ENCODE results near the gene GLI2. TPM values are rescaled to one million over a fixed set of nuclear protein-coding genes. Genes with fewer than 3 reads are reported as not detected.

The GLI2 gene
- total and polyA plus RNA-seq, 2 of the 8 experiments (the other 6 are each of a cell fraction or from before 2014, with no cell fraction given), result 18.4 to 46.9 TPM

- Histone ChIP-seq H2AFZ (ENCODE audit: low read length) (no peak overlapping the region), H3K4me3 (ENCODE audit: extremely low read depth in 1 of 4, insufficient read depth in 2 of 4, low read depth in 3 of 4, low read length in 4 of 4) (no peak overlapping the region), H4K20me1 (replicated peaks in 1 of 2; ENCODE audit: control insufficient read depth in 1 of 2, insufficient read depth in 2 of 2, low read length in 2 of 2) (peaks cover 33 to 62% of the 10 kb centered on the region in 2 experiments), H3K4ac (replicated peaks; ENCODE audit: insufficient read length, low read depth, low read length) (no peak overlapping the region), H2BK15ac (ENCODE audit: low read length) (no peak overlapping the region), H4K5ac (ENCODE audit: insufficient read length, low read depth, low read length) (no peak overlapping the region), H2BK20ac (ENCODE audit: low read length) (no peak overlapping the region), H3K36me3 (ENCODE audit: control insufficient read depth in 2 of 4, insufficient read depth in 4 of 4, low read length in 3 of 4) (no peaks in the 10 kb centered on the region), H3K4me2 (ENCODE audit: insufficient read depth in 1 of 2, low read depth in 2 of 2, low read length in 2 of 2) (no peak overlapping the region), H3K9ac (replicated peaks in 1 of 4; ENCODE audit: extremely low read depth in 1 of 4, low read depth in 3 of 4, low read length in 3 of 4) (no peak overlapping the region), H3K18ac (ENCODE audit: extremely low read depth, low read length) (no peak overlapping the region), H3K23me2 (ENCODE audit: low read depth, low read length) (no peaks in the 10 kb centered on the region), H3K79me2 (ENCODE audit: control insufficient read depth in 1 of 2, insufficient read depth in 2 of 2, low read length in 2 of 2) (peaks cover 9 to 100% of the 10 kb centered on the region in 2 experiments), H3K23ac (ENCODE audit: insufficient read length) (no peak overlapping the region), H4K8ac (ENCODE audit: extremely low read depth, insufficient read depth, low read length) (peak overlapping the region; percentile 15), H3K56ac (replicated peaks; ENCODE audit: insufficient read length, low read depth, low read length) (no peak overlapping the region), H2BK12ac (ENCODE audit: low read depth, low read length) (no peak overlapping the region), H3K4me1 (replicated peaks in 1 of 4; ENCODE audit: control insufficient read depth in 3 of 4, insufficient read depth in 4 of 4, low read length in 3 of 4) (peaks cover 22 to 67% (median 42%) of the 10 kb centered on the region in 4 experiments), H3K9me3 (ENCODE audit: insufficient read depth in 2 of 2, low read depth in 1 of 2, low read length in 1 of 2) (no peaks in the 10 kb centered on the region), H3K79me1 (ENCODE audit: low read depth, low read length) (peaks cover 60% of the 10 kb centered on the region), H2AK5ac (ENCODE audit: low read depth, low read length) (0 out of 2 replicates have a peak overlapping the region, but pooled peaks have one; percentile 14), H3K14ac (ENCODE audit: insufficient read length) (no peak overlapping the region), H3K27ac (ENCODE audit: low read depth, low read length) (no peak overlapping the region), H3K27me3 (replicated peaks in 1 of 4; ENCODE audit: control insufficient read depth in 3 of 4, extremely low read depth in 1 of 4, insufficient read depth in 3 of 4, low read length in 3 of 4) (no peaks in the 10 kb centered on the region), H2BK5ac (ENCODE audit: low read depth, low read length) (no peak overlapping the region), H4K91ac (replicated peaks; ENCODE audit: insufficient read length, low read length) (no peak overlapping the region), H2BK120ac (replicated peaks; ENCODE audit: low read depth, low read length) (no peak overlapping the region)
- CTCF ChIA-PET (ENCODE audit: partially characterized antibody), result interaction anchor here (0.6 to 4.6 kb wide), 16 partner anchors 10 to 1134 kb away, joined by 3 to 21 read pairs (median 4); no protein-coding TSS in a partner anchor
- DNase-seq (ENCODE audit: low read depth in 1 of 2, low spot score in 2 of 2), result no peak
- WGBS, 2 experiments (ENCODE audit: extremely low coverage in 1 of 2, insufficient coverage in 1 of 2, insufficient read length in 1 of 2, insufficient replicate concordance in 2 of 2, low coverage in 1 of 2, low lambda C conversion rate in 2 of 2, missing lambda C conversion rate in 1 of 2), result 88% methylated on average over 16 of the region's 17 CpGs; no CpG with 5 or more reads in 1 of the 2 experiments
- no peak for FAIRE-seq
- POLR2A ChIA-PET (ENCODE audit: partially characterized antibody), result interaction anchor here (0.7 to 2.2 kb wide), 6 partner anchors 10 to 307 kb away, joined by 3 to 7 read pairs (median 3); no protein-coding TSS in a partner anchor
- TF ChIP-seq EP300 (IDR thresholded peaks at IDR 0.05; ENCODE audit: borderline replicate concordance in 1 of 2, low read depth in 2 of 2, low read length in 2 of 2), result no peak
- TF ChIP-seq RNF2 (IDR thresholded peaks at IDR 0.05; ENCODE audit: borderline replicate concordance, low read depth, low read length, missing control alignments, poor library complexity, severe bottlenecking), result no peak
- no peak for TF ChIP-seq SIX5 (IDR thresholded peaks at IDR 0.05; ENCODE audit: low read depth, low read length)
- no peak for TF ChIP-seq TEAD4 (IDR thresholded peaks at IDR 0.05; ENCODE audit: low read depth, low read length)
- TF ChIP-seq SP1 (IDR thresholded peaks at IDR 0.05; ENCODE audit: low read depth, low read length), result no peak
- TF ChIP-seq TCF12 (IDR thresholded peaks at IDR 0.05; ENCODE audit: low read depth, low read length), result no peak
- no peak for TF ChIP-seq SP2 (IDR thresholded peaks at IDR 0.05; ENCODE audit: low read length)
- no peak for TF ChIP-seq RFX5 (IDR thresholded peaks at IDR 0.05; ENCODE audit: borderline replicate concordance, low read depth, low read length)
- no peak for TF ChIP-seq TAF7 (optimal IDR thresholded peaks at IDR 0.05; ENCODE audit: borderline replicate concordance, low read depth, low read length)
- no peak for TF ChIP-seq HDAC2 (IDR thresholded peaks at IDR 0.05; ENCODE audit: borderline replicate concordance in 1 of 2, low read depth in 2 of 2, low read length in 2 of 2)
- no peak for TF ChIP-seq HDAC6 (IDR thresholded peaks at IDR 0.05; ENCODE audit: low read depth, low read length)
Observed at GRCh38 chr2:120768112-120769048, 32.7 kb downstream of the GLI2 start.

Measured in H1 (cell line).